ENCODE data around the gene NCKAP5L. TPM values are rescaled to one million over a fixed set of nuclear protein-coding genes. Genes with fewer than 3 reads are reported as not detected.
"Not testable (repeated sequence)": the region's sequence is repeated elsewhere in the genome, so short reads cannot be mapped to it uniquely, and the experiment has no call there.

NCKAP5L gene
- total RNA-seq, result 1 to 10 TPM; 1.1 to 1.2 TPM

- H3K36me3 Mint-ChIP-seq (ENCODE audit: low read depth), result no peaks in the 10 kb centered on the region
- H3K27me3 Mint-ChIP-seq, result peaks cover 32% of the 10 kb centered on the region
- peak; percentile 90 for DNase-seq
- no peaks in the 10 kb centered on the region for H3K9me3 Mint-ChIP-seq
- peaks cover 13% of the 10 kb centered on the region for H3K4me1 Mint-ChIP-seq
- CTCF ChIA-PET, result interaction anchor here (0.7 to 2.8 kb wide), 6 partner anchors 11 to 191 kb away, joined by 3 to 14 read pairs (median 4); partner anchors contain the start of gene TMBIM6
- H3K27ac Mint-ChIP-seq, result peak within 1 kb of the TSS; percentile 26
- POLR2A ChIA-PET, result interaction anchor here (0.8 to 5.7 kb wide), 4 partner anchors 9 to 158 kb away, joined by 3 to 37 read pairs (median 8); partner anchors contain the start of genes BCDIN3D and TMBIM6
- H3K4me3 Mint-ChIP-seq, result peak within 1 kb of the TSS; percentile 79
Measured at GRCh38 chr12:49828133-49829091, at the start of gene NCKAP5L. NCKAP5L (minus strand) TSS chr12:49828413; CDS start chr12:49804044, 24,369 bp downstream.

GRCh38 chr12:49877066-49877465 lies 48.9 kb upstream of the NCKAP5L start:
- Mint-ChIP-seq H3K4me3 (no peak overlapping the region), H3K27ac (no peak overlapping the region), H3K4me1 (no peaks in the 10 kb centered on the region), H3K36me3 (ENCODE audit: low read depth) (no peaks in the 10 kb centered on the region), H3K9me3 (peaks cover 33% of the 10 kb centered on the region), H3K27me3 (no peaks in the 10 kb centered on the region)
- ChIA-PET CTCF (no interaction called here), POLR2A (no interaction called here)
- no peak for DNase-seq

GRCh38 chr12:49876070-49876469 lies 47.9 kb upstream of the NCKAP5L start:
- no peaks in the 10 kb centered on the region for H3K27me3 Mint-ChIP-seq
- CTCF ChIA-PET, result no interaction called here

GRCh38 chr12:49875115-49875720 lies 47.0 kb upstream of the NCKAP5L start:
- Mint-ChIP-seq H3K36me3 (ENCODE audit: low read depth) (no peaks in the 10 kb centered on the region), H3K4me1 (no peaks in the 10 kb centered on the region), H3K9me3 (peaks cover 27% of the 10 kb centered on the region), H3K27ac (no peak overlapping the region), H3K4me3 (no peak overlapping the region), H3K27me3 (no peaks in the 10 kb centered on the region)
- DNase-seq, result no peak
- ChIA-PET CTCF (no interaction called here), POLR2A (no interaction called here)

More at GRCh38 chr12:49876070-49876469, 47.9 kb upstream of the NCKAP5L start:
- H3K4me1 Mint-ChIP-seq, result no peaks in the 10 kb centered on the region
- no peaks in the 10 kb centered on the region for H3K36me3 Mint-ChIP-seq (ENCODE audit: low read depth)
- no peak overlapping the region for H3K4me3 Mint-ChIP-seq
- peaks cover 33% of the 10 kb centered on the region for H3K9me3 Mint-ChIP-seq
- no peak for DNase-seq
- POLR2A ChIA-PET, result no interaction called here
- H3K27ac Mint-ChIP-seq, result no peak overlapping the region

GRCh38 chr12:49874142-49874897 lies 46.1 kb upstream of the NCKAP5L start:
- Mint-ChIP-seq H3K9me3 (peaks cover 18% of the 10 kb centered on the region), H3K27ac (no peak overlapping the region), H3K36me3 (ENCODE audit: low read depth) (no peaks in the 10 kb centered on the region), H3K27me3 (no peaks in the 10 kb centered on the region), H3K4me1 (no peaks in the 10 kb centered on the region), H3K4me3 (no peak overlapping the region)
- ChIA-PET POLR2A (no interaction called here), CTCF (no interaction called here)
- no peak for DNase-seq

GRCh38 chr12:49873361-49873934 lies 45.2 kb upstream of the NCKAP5L start:
- Mint-ChIP-seq H3K4me1 (no peaks in the 10 kb centered on the region), H3K4me3 (no peak overlapping the region), H3K27ac (no peak overlapping the region), H3K27me3 (no peaks in the 10 kb centered on the region), H3K36me3 (ENCODE audit: low read depth) (no peaks in the 10 kb centered on the region), H3K9me3 (peaks cover 9% of the 10 kb centered on the region)
- POLR2A ChIA-PET, result no interaction called here
- CTCF ChIA-PET, result interaction anchor here (0.8 kb wide), 1 partner anchor 166 kb away, joined by 3 read pairs; no protein-coding TSS in a partner anchor
- no peak for DNase-seq

- peaks cover 2% of the 10 kb centered on the region for H3K9me3 Mint-ChIP-seq
- no peak overlapping the region for H3K4me3 Mint-ChIP-seq
- DNase-seq, result no peak
- POLR2A ChIA-PET, result no interaction called here
- CTCF ChIA-PET, result interaction anchor here (0.8 to 1.2 kb wide), 2 partner anchors 73 to 166 kb away, joined by 3 read pairs; no protein-coding TSS in a partner anchor
- H3K27ac Mint-ChIP-seq, result no peak overlapping the region
- peaks cover 1% of the 10 kb centered on the region for H3K27me3 Mint-ChIP-seq
- H3K4me1 Mint-ChIP-seq, result no peaks in the 10 kb centered on the region
- H3K36me3 Mint-ChIP-seq (ENCODE audit: low read depth), result no peaks in the 10 kb centered on the region
Measured at GRCh38 chr12:49872781-49873181, 44.6 kb upstream of the NCKAP5L start.

- ChIA-PET CTCF (interaction anchor here (1.2 to 3.9 kb wide), 2 partner anchors 73 to 95 kb away, joined by 3 to 18 read pairs; no protein-coding TSS in a partner anchor), POLR2A (no interaction called here)
- Mint-ChIP-seq H3K4me1 (no peaks in the 10 kb centered on the region), H3K4me3 (no peak overlapping the region), H3K36me3 (ENCODE audit: low read depth) (no peaks in the 10 kb centered on the region), H3K27ac (no peak overlapping the region), H3K9me3 (no peaks in the 10 kb centered on the region), H3K27me3 (peaks cover 3% of the 10 kb centered on the region)
- no peak for DNase-seq
Measured at GRCh38 chr12:49872381-49872780, 44.2 kb upstream of the NCKAP5L start.

GRCh38 chr12:49871811-49872251 lies 43.6 kb upstream of the NCKAP5L start:
- H3K27me3 Mint-ChIP-seq; DNase-seq; POLR2A ChIA-PET; H3K27ac Mint-ChIP-seq; H3K36me3 Mint-ChIP-seq (ENCODE audit: low read depth); H3K9me3 Mint-ChIP-seq; H3K4me1 Mint-ChIP-seq; H3K4me3 Mint-ChIP-seq: not testable (repeated sequence)
- CTCF ChIA-PET, result interaction anchor here (1.2 to 3.9 kb wide), 2 partner anchors 74 to 96 kb away, joined by 3 to 18 read pairs; no protein-coding TSS in a partner anchor

- ChIA-PET CTCF (interaction anchor here (1.0 to 3.9 kb wide), 2 partner anchors 96 to 130 kb away, joined by 3 to 18 read pairs; partner anchors contain the start of gene TMBIM6), POLR2A (no interaction called here)
- Mint-ChIP-seq H3K4me1 (no peaks in the 10 kb centered on the region), H3K36me3 (ENCODE audit: low read depth) (no peaks in the 10 kb centered on the region), H3K27me3 (peaks cover 3% of the 10 kb centered on the region), H3K9me3 (no peaks in the 10 kb centered on the region), H3K27ac (no peak overlapping the region), H3K4me3 (no peak overlapping the region)
- no peak for DNase-seq
Measured at GRCh38 chr12:49871263-49871561, 43.0 kb upstream of the NCKAP5L start.

- H3K27me3 Mint-ChIP-seq, result peaks cover 3% of the 10 kb centered on the region
- ChIA-PET POLR2A (no interaction called here), CTCF (interaction anchor here (1.0 to 3.9 kb wide), 2 partner anchors 97 to 129 kb away, joined by 3 to 18 read pairs; partner anchors contain the start of gene TMBIM6)
- H3K9me3 Mint-ChIP-seq, result no peaks in the 10 kb centered on the region
- H3K4me1 Mint-ChIP-seq, result no peaks in the 10 kb centered on the region
- no peak overlapping the region for H3K27ac Mint-ChIP-seq
- DNase-seq, result no peak
- no peaks in the 10 kb centered on the region for H3K36me3 Mint-ChIP-seq (ENCODE audit: low read depth)
- no peak overlapping the region for H3K4me3 Mint-ChIP-seq
Measured at GRCh38 chr12:49870501-49871262, 42.5 kb upstream of the NCKAP5L start.

Data from activated CD4-positive, alpha-beta memory T cell treated with anti-CD3 and anti-CD28 coated beads, Interleukin-2, amount 10 ng/mL, durations not matched to agents 7 days and 5 days (primary cell).